Activated T-helper 2 cell treated with anti-CD3 and anti-CD28 coated beads, Interferon-gamma antibody, Interleukin-2, Interleukin-4, amounts not matched to agents 10 μg/mL and 5 μg/mL and 100 μg/mL, durations not matched to agents 14 hours and 24 hours and 36 hours (primary cell): ENCODE results near the gene C19orf85. TPM values are rescaled to one million over a fixed set of nuclear protein-coding genes. Genes with fewer than 3 reads are reported as not detected.

ENCODE experiments used
- DNase-seq: peaks from one replicate; pipeline ENCODE4 v3.0.0; 2021; ENCODE audit warnings: low spot score
- H3K27ac Mint-ChIP-seq: one replicate; pipeline ENCODE4 v1.8.0; 2021; ENCODE audit warnings: mixed read lengths
- H3K27me3 Mint-ChIP-seq: one replicate; pipeline ENCODE4 v1.8.0; 2021; ENCODE audit warnings: low read depth, mixed read lengths
- H3K36me3 Mint-ChIP-seq: one replicate; pipeline ENCODE4 v1.8.0; 2021; ENCODE audit warnings: low read depth, mixed read lengths
- H3K4me1 Mint-ChIP-seq: one replicate; pipeline ENCODE4 v1.8.0; 2021; ENCODE audit warnings: low read depth, mixed read lengths
- H3K4me3 Mint-ChIP-seq: one replicate; pipeline ENCODE4 v1.8.0; 2021; ENCODE audit warnings: low read depth, mild to moderate bottlenecking, moderate library complexity, mixed read lengths
- H3K9me3 Mint-ChIP-seq: one replicate; pipeline ENCODE4 v1.8.0; 2021; ENCODE audit warnings: mixed read lengths
- intact Hi-C: fragments of 100-400 bp; cut with micrococcal nuclease; formaldehyde crosslinking; loops from one replicate; pipeline ENCODE4 v1.15.1; 2023
- total RNA-seq: library from RNA; stranded (reverse); gene quantifications from 2 replicates; pipeline ENCODE4 v1.2.3, GENCODE V29; 2022

The C19orf85 gene
- total RNA-seq, 1 donor from 2014 or later = not detected

DNA sequence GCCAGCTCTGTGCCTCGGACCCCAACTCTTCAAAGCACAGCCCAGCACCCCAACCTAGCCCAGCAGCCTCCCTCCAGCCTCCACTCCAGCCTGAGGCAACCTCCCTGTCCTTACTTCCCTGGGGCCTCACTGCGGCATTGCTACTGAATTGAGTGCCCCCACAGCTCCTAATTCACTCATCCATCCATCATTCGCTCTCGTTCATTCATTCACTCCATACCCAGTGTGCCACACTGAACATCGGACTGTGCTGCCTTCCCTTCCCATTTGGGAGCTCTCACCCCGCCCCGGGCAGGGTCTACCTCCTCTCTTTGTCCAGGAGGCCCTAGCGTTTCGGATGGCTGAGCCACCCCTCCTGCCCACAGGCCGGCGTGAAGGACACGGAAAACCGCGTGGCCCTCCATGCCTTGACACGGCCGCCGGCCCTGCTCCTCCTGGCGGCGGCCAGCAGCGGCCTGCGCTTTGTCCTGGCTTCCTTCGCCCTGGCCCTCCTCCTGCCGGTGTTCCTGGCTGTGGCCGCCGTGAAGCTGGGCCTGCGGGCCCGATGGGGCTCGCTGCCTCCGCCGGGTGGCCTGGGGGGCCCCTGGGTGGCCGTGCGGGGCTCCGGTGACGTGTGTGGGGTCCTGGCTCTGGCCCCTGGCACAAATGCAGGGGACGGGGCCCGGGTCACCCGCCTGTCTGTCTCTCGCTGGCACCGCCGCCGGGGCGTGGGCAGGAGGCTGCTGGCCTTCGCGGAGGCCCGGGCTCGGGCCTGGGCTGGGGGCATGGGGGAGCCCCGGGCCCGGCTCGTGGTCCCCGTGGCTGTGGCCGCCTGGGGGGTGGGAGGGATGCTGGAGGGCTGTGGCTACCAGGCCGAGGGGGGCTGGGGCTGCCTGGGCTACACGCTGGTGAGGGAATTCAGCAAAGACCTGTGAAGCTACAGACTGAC lies 21.8 kb upstream of the C19orf85 start:
- intact Hi-C loops = no loop called here
- Mint-ChIP-seq H3K36me3 (no peaks in the 10 kb centered on the region), H3K4me1 (peaks cover 12% of the 10 kb centered on the region), H3K9me3 (no peaks in the 10 kb centered on the region), H3K27ac (peak overlapping the region; percentile 68), H3K4me3 (peak overlapping the region; percentile 80), H3K27me3 (no peaks in the 10 kb centered on the region)
- no peak for DNase-seq

DNA sequence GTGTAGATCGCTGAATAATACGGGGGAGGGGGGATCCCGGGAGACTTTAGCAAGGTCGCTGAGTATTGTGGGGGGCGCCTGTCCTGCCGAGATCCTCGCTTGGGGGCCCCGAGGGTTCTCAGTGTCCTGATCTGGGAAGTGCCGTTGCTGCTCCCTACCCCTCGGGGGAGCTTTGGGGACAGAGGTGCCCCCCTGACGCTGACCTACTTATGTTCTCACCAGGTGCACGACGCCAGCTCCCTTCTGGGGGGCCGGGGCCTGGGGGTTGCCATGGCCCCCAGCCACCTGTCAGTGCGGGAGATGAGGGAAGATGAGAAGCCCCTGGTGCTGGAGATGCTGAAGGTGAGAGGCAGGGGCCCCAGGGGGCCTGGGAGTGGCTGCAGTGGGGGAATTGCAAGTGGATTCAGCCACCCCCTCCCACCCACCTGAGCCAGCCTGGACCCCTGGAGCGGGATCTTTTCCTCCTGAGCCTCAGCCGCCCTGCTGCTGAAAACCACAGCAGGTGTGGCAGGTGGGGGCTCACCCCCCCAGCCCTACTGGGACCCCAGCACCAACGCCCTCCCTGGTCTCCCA lies 21.0 kb upstream of the C19orf85 start:
- Mint-ChIP-seq H3K27ac (peak overlapping the region; percentile 68), H3K9me3 (no peaks in the 10 kb centered on the region), H3K4me1 (peaks cover 12% of the 10 kb centered on the region), H3K36me3 (no peaks in the 10 kb centered on the region), H3K4me3 (peak overlapping the region; percentile 80), H3K27me3 (no peaks in the 10 kb centered on the region)
- intact Hi-C loops = no loop called here
- DNase-seq = no peak

DNA sequence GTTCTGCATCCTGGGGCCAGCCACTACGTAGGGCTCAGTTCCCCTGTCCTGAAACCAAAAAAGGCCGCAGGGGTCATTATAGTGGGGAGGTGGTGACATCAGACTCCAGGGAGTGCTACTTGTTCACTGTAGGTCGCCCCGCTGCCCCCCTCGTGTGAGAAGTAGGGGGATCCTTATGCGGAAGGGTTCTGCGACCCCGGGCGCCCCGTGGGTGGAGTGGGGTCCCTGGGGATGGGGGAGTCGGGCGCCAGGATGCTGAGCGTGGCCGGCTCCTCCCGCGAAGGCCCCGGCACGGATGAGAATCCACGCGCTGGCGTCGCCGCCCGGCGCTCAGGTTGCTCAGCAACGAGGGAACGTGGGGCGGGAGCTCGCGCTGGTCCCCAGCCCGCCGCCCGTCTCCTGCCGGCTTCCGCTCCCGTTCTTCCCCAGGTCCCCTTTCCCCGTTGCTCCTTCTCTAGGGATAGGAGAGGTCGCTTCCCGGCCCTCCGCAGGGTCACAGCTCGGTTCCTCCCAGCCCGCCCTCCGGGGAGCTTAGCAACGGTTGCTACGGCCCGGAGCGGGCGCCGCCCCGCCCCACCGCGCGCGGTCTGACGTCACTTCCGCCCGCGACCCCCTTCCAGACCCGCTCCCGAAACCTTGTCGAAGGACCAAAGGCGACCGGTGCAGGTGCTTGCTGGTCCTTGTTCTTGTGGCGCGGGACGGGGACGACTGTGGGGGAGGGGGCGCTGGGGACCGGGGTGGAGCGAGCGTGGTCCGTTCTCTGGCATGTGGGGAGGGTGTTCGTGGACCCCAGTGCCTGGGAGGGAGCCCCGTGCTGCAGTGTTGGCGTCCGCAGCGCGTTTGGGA lies 20.3 kb upstream of the C19orf85 start, which contains the start of gene NAT14:
Gene NAT14, plus strand, starts transcription at position 596 of the 846 bp plus-strand sequence. CDS start 521 bp downstream, outside the sequence.
- peak; percentile 62 for DNase-seq
- peak within 1 kb of the TSS; percentile 68 for H3K27ac Mint-ChIP-seq
- no peaks in the 10 kb centered on the region for H3K27me3 Mint-ChIP-seq
- no peaks in the 10 kb centered on the region for H3K9me3 Mint-ChIP-seq
- H3K4me3 Mint-ChIP-seq = peak within 1 kb of the TSS; percentile 80
- intact Hi-C loops = no loop called here
- H3K36me3 Mint-ChIP-seq = no peaks in the 10 kb centered on the region
- peaks cover 14% of the 10 kb centered on the region for H3K4me1 Mint-ChIP-seq

DNA sequence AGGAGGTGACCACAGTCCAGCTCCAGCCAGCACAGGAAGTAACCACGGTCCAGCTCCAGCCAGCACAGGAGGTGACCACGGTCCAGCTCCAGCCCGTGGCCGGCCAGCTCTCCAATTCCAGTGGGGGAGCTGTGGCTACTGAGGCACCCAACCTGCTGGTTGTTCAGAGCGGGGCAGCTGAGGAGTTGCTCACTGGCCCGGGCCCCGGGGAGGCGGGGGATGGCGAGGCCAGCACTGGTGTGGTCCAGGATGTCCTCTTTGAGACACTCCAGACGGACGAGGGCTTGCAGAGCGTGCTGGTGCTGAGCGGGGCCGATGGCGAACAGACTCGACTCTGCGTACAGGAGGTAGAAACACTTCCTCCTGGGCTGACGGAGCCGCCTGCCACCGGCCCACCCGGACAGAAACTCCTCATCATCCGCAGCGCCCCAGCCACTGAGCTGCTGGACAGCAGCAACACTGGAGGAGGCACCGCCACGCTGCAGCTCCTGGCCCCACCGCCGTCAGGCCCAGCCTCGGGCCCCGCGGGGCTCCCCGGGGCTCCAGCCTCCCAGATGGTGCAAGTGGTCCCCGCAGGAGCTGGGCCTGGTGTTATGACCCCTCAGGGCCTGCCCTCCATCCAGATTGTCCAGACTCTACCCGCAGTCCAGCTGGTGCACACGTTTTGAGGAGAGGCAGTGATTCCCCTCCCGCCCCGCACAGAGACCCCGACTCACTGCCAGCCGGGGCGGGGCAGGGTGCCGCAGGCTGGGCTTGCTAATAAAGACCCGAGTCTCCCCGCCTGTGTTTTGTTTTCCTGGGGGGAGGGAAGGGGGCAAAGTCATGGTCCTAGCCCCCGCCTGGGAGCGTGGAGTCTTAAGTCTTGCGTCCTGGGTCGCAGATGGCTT lies 19.4 kb upstream of the C19orf85 start:
- H3K27me3 Mint-ChIP-seq = no peaks in the 10 kb centered on the region
- peaks cover 18% of the 10 kb centered on the region for H3K4me1 Mint-ChIP-seq
- no peaks in the 10 kb centered on the region for H3K9me3 Mint-ChIP-seq
- H3K36me3 Mint-ChIP-seq = no peaks in the 10 kb centered on the region
- no peak for DNase-seq
- intact Hi-C loops = no loop called here
- H3K27ac Mint-ChIP-seq = no peak overlapping the region
- peak overlapping the region; percentile 78 for H3K4me3 Mint-ChIP-seq

DNA sequence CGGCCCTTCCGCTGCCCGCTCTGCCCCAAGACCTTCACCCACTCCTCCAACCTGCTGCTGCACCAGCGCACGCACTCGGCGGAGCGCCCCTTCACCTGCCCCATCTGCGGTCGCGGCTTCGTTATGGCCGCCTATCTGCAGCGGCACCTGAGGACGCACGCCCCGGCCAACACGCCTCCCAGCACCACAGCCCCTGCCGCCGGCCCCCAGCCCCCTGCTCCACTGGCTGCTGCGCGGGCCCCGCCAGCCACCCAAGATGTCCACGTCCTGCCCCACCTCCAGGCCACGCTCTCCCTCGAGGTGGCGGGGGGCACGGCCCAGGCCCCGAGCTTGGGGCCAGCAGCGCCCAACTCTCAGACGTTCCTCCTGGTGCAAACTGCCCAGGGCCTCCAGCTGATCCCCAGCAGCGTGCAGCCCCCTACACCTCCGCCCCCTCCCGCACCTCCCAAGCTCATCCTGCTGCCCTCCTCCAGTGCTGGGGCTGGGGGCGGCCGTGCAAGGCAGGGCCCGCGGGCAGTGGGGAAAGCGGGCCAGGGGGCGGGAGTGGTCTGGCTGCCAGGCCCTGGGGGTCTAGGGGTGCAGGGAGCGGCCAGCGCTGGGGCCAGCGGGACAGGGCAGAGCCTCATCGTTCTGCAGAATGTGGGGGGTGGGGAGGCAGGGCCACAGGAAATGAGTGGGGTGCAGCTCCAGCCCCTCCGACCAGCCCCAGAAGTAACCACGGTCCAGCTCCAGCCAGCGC lies 18.6 kb upstream of the C19orf85 start:
- no peaks in the 10 kb centered on the region for H3K27me3 Mint-ChIP-seq
- peak overlapping the region; percentile 5 for H3K4me3 Mint-ChIP-seq
- intact Hi-C loops = no loop called here
- H3K4me1 Mint-ChIP-seq = peaks cover 24% of the 10 kb centered on the region
- no peak overlapping the region for H3K27ac Mint-ChIP-seq
- H3K36me3 Mint-ChIP-seq = no peaks in the 10 kb centered on the region
- DNase-seq = no peak
- no peaks in the 10 kb centered on the region for H3K9me3 Mint-ChIP-seq

DNA sequence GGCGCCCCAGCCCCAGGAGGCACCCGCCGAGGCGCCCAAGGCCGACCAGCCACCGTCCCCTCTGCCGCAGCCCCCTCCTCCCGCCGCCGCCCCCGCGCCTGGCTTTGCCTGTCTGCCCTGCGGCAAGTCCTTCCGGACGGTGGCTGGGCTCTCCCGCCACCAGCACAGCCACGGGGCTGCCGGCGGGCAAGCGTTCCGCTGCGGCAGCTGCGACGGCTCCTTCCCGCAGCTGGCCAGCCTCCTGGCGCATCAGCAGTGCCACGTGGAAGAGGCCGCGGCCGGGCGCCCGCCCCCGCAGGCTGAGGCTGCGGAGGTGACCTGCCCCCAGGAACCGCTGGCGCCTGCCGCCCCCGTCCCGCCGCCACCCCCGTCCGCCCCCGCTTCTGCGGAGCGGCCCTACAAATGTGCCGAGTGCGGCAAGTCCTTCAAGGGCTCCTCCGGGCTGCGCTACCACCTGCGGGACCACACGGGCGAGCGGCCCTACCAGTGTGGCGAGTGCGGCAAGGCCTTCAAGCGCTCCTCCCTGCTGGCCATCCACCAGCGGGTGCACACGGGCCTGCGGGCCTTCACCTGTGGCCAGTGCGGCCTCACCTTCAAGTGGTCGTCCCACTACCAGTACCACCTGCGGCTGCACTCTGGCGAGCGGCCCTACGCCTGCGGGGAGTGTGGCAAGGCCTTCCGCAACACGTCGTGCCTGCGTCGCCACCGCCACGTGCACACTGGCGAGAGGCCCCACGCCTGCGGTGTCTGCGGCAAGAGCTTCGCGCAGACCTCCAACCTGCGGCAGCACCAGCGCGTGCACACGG lies 17.8 kb upstream of the C19orf85 start:
- no peak overlapping the region for H3K4me3 Mint-ChIP-seq
- DNase-seq = no peak
- no peaks in the 10 kb centered on the region for H3K36me3 Mint-ChIP-seq
- peaks cover 27% of the 10 kb centered on the region for H3K4me1 Mint-ChIP-seq
- intact Hi-C loops = no loop called here
- no peaks in the 10 kb centered on the region for H3K27me3 Mint-ChIP-seq
- H3K27ac Mint-ChIP-seq = no peak overlapping the region
- H3K9me3 Mint-ChIP-seq = no peaks in the 10 kb centered on the region

DNA sequence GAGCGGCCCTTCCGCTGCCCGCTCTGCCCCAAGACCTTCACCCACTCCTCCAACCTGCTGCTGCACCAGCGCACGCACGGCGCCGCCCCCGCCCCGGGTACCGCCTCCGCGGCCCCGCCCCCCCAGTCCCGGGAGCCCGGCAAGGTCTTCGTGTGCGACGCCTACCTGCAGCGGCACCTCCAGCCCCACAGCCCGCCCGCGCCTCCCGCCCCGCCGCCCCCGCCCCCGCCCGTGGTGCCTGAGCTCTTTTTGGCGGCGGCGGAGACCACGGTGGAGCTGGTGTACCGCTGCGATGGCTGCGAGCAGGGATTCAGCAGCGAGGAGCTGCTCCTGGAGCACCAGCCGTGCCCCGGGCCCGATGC lies 17.2 kb upstream of the C19orf85 start:
- no peaks in the 10 kb centered on the region for H3K27me3 Mint-ChIP-seq
- H3K4me1 Mint-ChIP-seq = peaks cover 21% of the 10 kb centered on the region
- DNase-seq = no peak
- peaks cover 3% of the 10 kb centered on the region for H3K36me3 Mint-ChIP-seq
- no peak overlapping the region for H3K4me3 Mint-ChIP-seq
- no peaks in the 10 kb centered on the region for H3K9me3 Mint-ChIP-seq
- intact Hi-C loops = no loop called here
- H3K27ac Mint-ChIP-seq = no peak overlapping the region

DNA sequence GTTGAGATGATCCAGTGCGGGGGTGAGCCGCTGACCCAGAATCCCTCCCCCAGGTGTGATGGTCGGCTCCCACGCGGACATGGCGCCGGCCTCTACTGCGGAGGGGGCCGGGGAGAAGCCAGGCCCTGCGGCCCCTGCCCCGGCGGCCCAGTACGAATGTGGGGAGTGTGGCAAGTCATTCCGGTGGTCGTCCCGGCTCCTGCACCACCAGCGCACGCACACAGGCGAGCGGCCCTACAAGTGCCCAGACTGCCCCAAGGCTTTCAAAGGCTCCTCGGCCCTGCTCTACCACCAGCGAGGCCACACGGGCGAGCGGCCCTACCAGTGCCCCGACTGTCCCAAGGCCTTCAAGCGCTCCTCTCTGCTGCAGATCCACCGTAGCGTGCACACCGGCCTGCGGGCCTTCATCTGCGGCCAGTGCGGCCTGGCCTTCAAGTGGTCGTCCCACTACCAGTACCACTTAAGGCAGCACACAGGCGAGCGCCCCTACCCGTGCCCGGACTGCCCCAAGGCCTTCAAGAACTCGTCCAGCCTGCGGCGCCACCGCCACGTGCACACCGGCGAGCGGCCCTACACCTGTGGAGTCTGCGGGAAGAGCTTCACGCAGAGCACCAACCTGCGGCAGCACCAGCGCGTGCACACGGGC lies 16.7 kb upstream of the C19orf85 start:
- peaks cover 21% of the 10 kb centered on the region for H3K4me1 Mint-ChIP-seq
- intact Hi-C loops = no loop called here
- no peak overlapping the region for H3K27ac Mint-ChIP-seq
- no peak overlapping the region for H3K4me3 Mint-ChIP-seq
- peaks cover 3% of the 10 kb centered on the region for H3K36me3 Mint-ChIP-seq
- H3K27me3 Mint-ChIP-seq = no peaks in the 10 kb centered on the region
- no peak for DNase-seq
- H3K9me3 Mint-ChIP-seq = no peaks in the 10 kb centered on the region

DNA sequence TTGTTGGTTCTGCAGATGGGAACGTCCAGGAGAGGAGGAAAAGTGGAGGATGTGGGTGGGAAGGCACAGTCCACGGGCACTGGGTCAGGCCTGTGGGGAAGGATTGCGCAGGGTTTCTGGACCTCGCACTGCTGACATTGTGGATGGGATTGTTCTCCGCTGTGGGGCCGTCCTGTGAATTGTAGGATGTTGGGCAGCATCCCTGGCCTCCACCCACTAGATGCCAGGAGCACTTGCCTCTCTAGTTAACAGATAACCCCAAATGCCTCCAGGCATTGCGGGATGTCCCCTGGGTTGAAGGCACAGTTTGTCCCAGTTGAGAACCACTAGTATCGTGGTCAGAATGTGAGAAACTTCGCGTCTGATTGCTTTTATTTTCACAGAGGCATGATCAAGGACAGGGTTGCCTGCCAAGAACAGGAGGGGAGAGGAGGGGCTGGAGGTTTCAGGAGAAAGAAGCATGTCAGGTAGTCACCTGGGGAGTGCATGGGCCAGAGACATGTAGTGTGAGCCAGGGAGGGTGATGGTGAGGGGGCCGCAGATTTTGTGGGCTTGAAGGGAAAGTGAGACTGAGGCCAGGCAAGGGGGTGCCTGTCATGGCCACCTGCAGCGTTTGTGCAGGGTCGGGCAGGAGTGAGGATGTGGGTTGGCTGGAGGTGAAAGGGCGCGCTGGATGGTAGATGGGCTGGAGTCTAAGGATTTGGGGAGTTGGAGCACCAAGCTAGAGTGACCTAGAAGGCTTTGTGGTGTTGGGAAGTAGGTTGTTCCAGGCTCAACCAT lies 15.1 kb upstream of the C19orf85 start:
- Mint-ChIP-seq H3K9me3 (no peaks in the 10 kb centered on the region), H3K36me3 (peaks cover 3% of the 10 kb centered on the region), H3K4me3 (peak overlapping the region; percentile 9), H3K4me1 (peaks cover 20% of the 10 kb centered on the region), H3K27me3 (no peaks in the 10 kb centered on the region), H3K27ac (no peak overlapping the region)
- no peak for DNase-seq
- intact Hi-C loops = loop anchor here (5.0 kb wide), 2 partner anchors 643 to 1017 kb away; partner anchors contain the start of genes LENG9 and ZNF787

DNA sequence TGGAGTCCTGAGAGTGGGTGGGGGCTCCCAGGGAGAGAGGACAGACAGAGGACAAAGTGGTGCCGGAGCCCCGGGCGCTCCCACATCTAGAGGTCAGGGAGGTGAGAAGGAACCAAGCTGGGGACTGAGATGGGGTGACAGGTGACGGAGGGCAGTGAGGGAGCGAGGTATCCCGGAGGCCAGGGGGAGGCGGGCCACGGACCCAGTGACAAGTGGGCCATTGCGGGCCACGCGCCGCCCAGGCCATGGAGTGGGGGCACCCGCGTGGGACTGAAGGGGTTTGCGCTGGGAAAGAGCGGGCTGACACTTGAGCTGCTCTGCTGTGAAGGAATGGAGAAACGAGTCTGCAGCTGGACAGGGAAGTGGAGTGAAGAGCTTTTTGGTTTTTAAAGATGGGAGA lies 14.5 kb upstream of the C19orf85 start:
- Mint-ChIP-seq H3K4me1 (peaks cover 20% of the 10 kb centered on the region), H3K36me3 (peaks cover 3% of the 10 kb centered on the region), H3K4me3 (peak overlapping the region; percentile 9), H3K27me3 (no peaks in the 10 kb centered on the region), H3K9me3 (no peaks in the 10 kb centered on the region), H3K27ac (no peak overlapping the region)
- intact Hi-C loops = loop anchor here (5.0 kb wide), 2 partner anchors 643 to 1017 kb away; partner anchors contain the start of genes LENG9 and ZNF787
- no peak for DNase-seq
